IMR-90 (cell line): ENCODE results near the gene KRTAP4-16. TPM values are rescaled to one million over a fixed set of nuclear protein-coding genes. Genes with fewer than 3 reads are reported as not detected.
A peak's percentile ranks its signal among the peaks of the same experiment; 100 is the strongest.
"Not testable (repeated sequence)": the region's sequence is repeated elsewhere in the genome, so short reads cannot be mapped to it uniquely, and the experiment has no call there.

ENCODE experiments used
- ATAC-seq: fragments of 200-7000 bp; cut with Tn5 transposase; 2 replicates; pipeline ENCODE4 v1.9.1; 2020; ENCODE audit warnings: low read depth, mild to moderate bottlenecking, moderate library complexity
- BruUV-seq: library from RNA; stranded (reverse); fragments of 400-500 nt; replicated peaks from 2 replicates; lab custom pipeline; 2021; lab: Mats Ljungman, UMichigan
- CTCF ChIA-PET: fragments of 300-600 bp; formaldehyde crosslinking; extraction: SDS; loops from one replicate; lab custom pipeline; 2021; ENCODE audit warnings: antibody characterized with exemption; lab: Yijun Ruan, JAX
- POLR2A ChIA-PET: fragments of 300-600 bp; sonication (Branson Sonifier 250); formaldehyde crosslinking; loops from one replicate; lab custom pipeline; 2022; ENCODE audit warnings: antibody characterized with exemption; ENCODE audit not compliant: unreplicated experiment; lab: Charles Lee
- DNase-seq: peaks from one replicate; pipeline ENCODE4 v3.0.0; 2013
- H2AFZ ChIP-seq: replicated peaks from 2 replicates; pipeline ENCODE3; 2013; ENCODE audit warnings: low read length, mild to moderate bottlenecking; ENCODE audit not compliant: poor library complexity
- H2AK5ac ChIP-seq: 2 replicates; pipeline ENCODE4 v1.6.1; 2013; ENCODE audit warnings: low read depth, low read length, inconsistent platforms
- H2AK9ac ChIP-seq: replicated peaks from 2 replicates; pipeline ENCODE3; 2013; ENCODE audit warnings: mild to moderate bottlenecking, low read depth, low read length, moderate library complexity; ENCODE audit not compliant: poor library complexity
- H2BK120ac ChIP-seq: 2 replicates; pipeline ENCODE4 v1.6.1; 2013; ENCODE audit warnings: low read depth, low read length, inconsistent platforms
- H2BK15ac ChIP-seq: 3 replicates; pipeline ENCODE4 v1.6.1; 2013; ENCODE audit warnings: low read depth, low read length, inconsistent platforms
- H2BK20ac ChIP-seq: 2 replicates; pipeline ENCODE4 v1.6.1; 2013; ENCODE audit warnings: low read depth, mild to moderate bottlenecking, inconsistent platforms, low read length, moderate library complexity
- H2BK5ac ChIP-seq: 2 replicates; pipeline ENCODE4 v1.6.1; 2013; ENCODE audit warnings: mild to moderate bottlenecking, low read depth, low read length, inconsistent platforms; ENCODE audit not compliant: poor library complexity, severe bottlenecking
- H3K14ac ChIP-seq: replicated peaks from 2 replicates; pipeline ENCODE4 v1.6.1; 2013; ENCODE audit warnings: low read depth, low read length, inconsistent platforms
- H3K18ac ChIP-seq: 2 replicates; pipeline ENCODE4 v1.6.1; 2013; ENCODE audit warnings: low read depth, low read length, control low read depth
- H3K23ac ChIP-seq: 2 replicates; pipeline ENCODE4 v1.6.1; 2013; ENCODE audit warnings: low read depth, low read length, inconsistent platforms
- H3K27ac ChIP-seq: 2 replicates; pipeline ENCODE4 v1.5.1; 2013; ENCODE audit warnings: mild to moderate bottlenecking, control low read depth, low read length; ENCODE audit not compliant: insufficient read depth
- H3K27me3 ChIP-seq: 2 replicates; pipeline ENCODE4 v1.6.1; 2013; ENCODE audit warnings: low read length; ENCODE audit not compliant: control insufficient read depth, insufficient read depth
- H3K36me3 ChIP-seq: 2 replicates; pipeline ENCODE4 v1.6.1; 2013; ENCODE audit warnings: low read length, mixed read lengths; ENCODE audit not compliant: control insufficient read depth, insufficient read depth
- H3K4ac ChIP-seq: 2 replicates; pipeline ENCODE4 v1.6.1; 2013; ENCODE audit warnings: low read depth, low read length, inconsistent platforms
- H3K4me1 ChIP-seq: 2 replicates; pipeline ENCODE4 v1.6.1; 2013; ENCODE audit warnings: low read length, mixed read lengths; ENCODE audit not compliant: control insufficient read depth, insufficient read depth
- H3K4me2 ChIP-seq: 2 replicates; pipeline ENCODE4 v1.6.1; 2013; ENCODE audit warnings: low read depth, mild to moderate bottlenecking, control low read depth, low read length, moderate library complexity
- H3K4me3 ChIP-seq: 2 replicates; pipeline ENCODE4 v1.5.1; 2013; ENCODE audit warnings: low read depth, mild to moderate bottlenecking, control low read depth, low read length, moderate library complexity; ENCODE audit not compliant: insufficient read depth
- H3K56ac ChIP-seq: 2 replicates; pipeline ENCODE4 v1.6.1; 2013; ENCODE audit warnings: low read length, inconsistent platforms; ENCODE audit not compliant: insufficient read depth; ENCODE audit errors: extremely low read depth
- H3K79me1 ChIP-seq, 2 experiments: 2 replicates each; pipeline ENCODE4 v1.6.1; 2013; ENCODE audit warnings: low read length in 2 of 2, inconsistent platforms in 1 of 2, low read depth in 1 of 2
- H3K9ac ChIP-seq: 2 replicates; pipeline ENCODE4 v1.6.1; 2013; ENCODE audit warnings: low read depth, low read length, control low read depth
- H3K9me1 ChIP-seq: 2 replicates; pipeline ENCODE4 v1.6.1; 2013; ENCODE audit warnings: low read length, inconsistent platforms; ENCODE audit not compliant: insufficient read depth
- H3K9me3 ChIP-seq: 2 replicates; pipeline ENCODE4 v1.6.1; 2013; ENCODE audit warnings: low read length; ENCODE audit not compliant: control insufficient read depth, insufficient read depth
- H4K20me1 ChIP-seq: 2 replicates; pipeline ENCODE4 v1.6.1; 2013; ENCODE audit warnings: low read length, inconsistent platforms; ENCODE audit not compliant: insufficient read depth
- H4K5ac ChIP-seq: 2 replicates; pipeline ENCODE4 v1.6.1; 2013; ENCODE audit warnings: mild to moderate bottlenecking, low read depth, low read length, control low read depth
- H4K8ac ChIP-seq, 2 experiments: 2 replicates each; pipeline ENCODE4 v1.6.1; 2013; ENCODE audit warnings: low read depth in 2 of 2, low read length in 2 of 2, control low read depth in 1 of 2, inconsistent platforms in 1 of 2
- H4K91ac ChIP-seq: 2 replicates; pipeline ENCODE4 v1.6.1; 2013; ENCODE audit warnings: low read depth, low read length, inconsistent platforms; ENCODE audit not compliant: insufficient read depth
- CTCF ChIP-seq: conservative IDR thresholded peaks from 2 replicates; pipeline ENCODE4 v1.5.1; 2012; ENCODE audit warnings: mild to moderate bottlenecking, low read depth, low read length, improper control_type of control experiment
- NFE2L2 ChIP-seq: fragments of 150-350 bp; IDR thresholded peaks from 2 replicates; pipeline ENCODE4 v1.6.1; 2016; ENCODE audit warnings: low read depth, mild to moderate bottlenecking, low read length
- WGBS, 2 experiments: methylation state at CpG; one replicate each; pipeline versions ENCODE4 v1.1.5 to v1.1.7; 2013; ENCODE audit warnings: missing lambda C conversion rate in 2 of 2; ENCODE audit not compliant: insufficient read length in 1 of 2; ENCODE audit errors: extremely low coverage in 2 of 2; 5-methylcytosine and 5-hydroxymethylcytosine counted together
- dilution Hi-C: fragments of 300-500 bp; cut with HindIII; formaldehyde crosslinking; loops from one replicate; pipeline ENCODE4 v1.14.3; 2018; ENCODE audit warnings: low sequenced_read_pairs; ENCODE audit not compliant: unreplicated experiment
- in situ Hi-C: fragments of 300-500 bp; cut with MboI; formaldehyde crosslinking; loops from 3 replicates; pipeline ENCODE4 v1.14.3; 2019; ENCODE audit warnings: low sequenced_read_pairs, inconsistent platforms, mixed read lengths
- intact Hi-C: fragments of 100-400 bp; cut with micrococcal nuclease; formaldehyde crosslinking; loops from 2 replicates; pipeline ENCODE4 v1.10.0; 2022
- polyA plus RNA-seq, 3 experiments: library from polyadenylated mRNA; depleted of rRNA; stranded (reverse); fragments of >200 nt; gene quantifications; 2 replicates each; pipeline ENCODE4 v1.2.3, GENCODE V29; 2012; ENCODE audit warnings: low replicate concordance in 1 of 3
- total RNA-seq: library from RNA; depleted of rRNA; stranded (reverse); fragments of >200 nt; gene quantifications from 2 replicates; pipeline ENCODE4 v1.2.3, GENCODE V29; 2012

The KRTAP4-16 gene
- total and polyA plus RNA-seq, 2 of the 4 experiments (the other 2 are of a cell fraction) = not detected

- H3K4me1 ChIP-seq = 0 out of 2 replicates have a peak, but pooled peaks cover 2% of the 10 kb centered on the region
- peak overlapping the region; percentile 49; the same call in 1 of the 3 replicates for H2BK15ac ChIP-seq
- dilution Hi-C loops = no loop called here
- WGBS, 2 experiments = no CpG with 5 or more reads among the region's 1 CpG
- intact Hi-C loops = no loop called here
- H2BK20ac ChIP-seq = peak overlapping the region; percentile 64
- no peak overlapping the region for H3K56ac ChIP-seq
- H3K9me1 ChIP-seq = no peaks in the 10 kb centered on the region; the same call in 1 of the 2 replicates
- no peak for ATAC-seq
- peak; percentile 29 for DNase-seq
- peak overlapping the region; percentile 20; the same call in 1 of the 2 replicates for H2AK5ac ChIP-seq
- POLR2A ChIA-PET = interaction anchor here (1.1 kb wide), 1 partner anchor 28 kb away, joined by 3 read pairs; no protein-coding TSS in a partner anchor
- H2AFZ ChIP-seq = no peak overlapping the region
- H4K20me1 ChIP-seq = no peaks in the 10 kb centered on the region
- H3K23ac ChIP-seq = peak overlapping the region; percentile 69; the same call in 1 of the 2 replicates
- no peak overlapping the region for H3K27ac ChIP-seq
- no peak overlapping the region for H2BK5ac ChIP-seq
- no peak for TF ChIP-seq NFE2L2
- no peak for TF ChIP-seq CTCF
- no peak overlapping the region; the same call in 1 of the 2 replicates for H4K5ac ChIP-seq
- no peak overlapping the region for H3K4me2 ChIP-seq
- no TSS peak for BruUV-seq
- no peak overlapping the region; the same call in 1 of the 2 replicates for H3K4me3 ChIP-seq
- CTCF ChIA-PET = no interaction called here
- H3K27me3 ChIP-seq = no peaks in the 10 kb centered on the region
- H3K79me1 ChIP-seq = no peaks in the 10 kb centered on the region
- H4K91ac ChIP-seq = peak overlapping the region; percentile 53; the same call in 1 of the 2 replicates
- peak overlapping the region; percentile 87; the same call in 1 of the 2 replicates for H3K18ac ChIP-seq
- H2AK9ac ChIP-seq = no peak overlapping the region
- H3K9ac ChIP-seq = no peak overlapping the region
- no peaks in the 10 kb centered on the region for H3K9me3 ChIP-seq
- H3K36me3 ChIP-seq = no peaks in the 10 kb centered on the region
- in situ Hi-C loops = no loop called here
- H3K4ac ChIP-seq = peak overlapping the region; percentile 61
- peak overlapping the region; percentile 57 for H3K14ac ChIP-seq
- H2BK120ac ChIP-seq = peak overlapping the region; percentile 68
- peak overlapping the region; percentile 50 to 53 for H4K8ac ChIP-seq
Measured at GRCh38 chr17:41107941-41108450, 6.0 kb upstream of the KRTAP4-16 start.

GRCh38 chr17:41105347-41105746 lies 3.3 kb upstream of the KRTAP4-16 start, which contains the start of gene KRTAP4-9:
Gene KRTAP4-9, plus strand, starts transcription at chr17:41105389. Its CDS starts 0 bp downstream, at chr17:41105389.
- peak within 1 kb of the TSS; percentile 95 for H2AK5ac ChIP-seq
- peak within 1 kb of the TSS; percentile 51; the same call in 1 of the 2 replicates for H3K27ac ChIP-seq
- in situ Hi-C loops = not testable (repeated sequence)

More at GRCh38 chr17:41105347-41105746, 3.3 kb upstream of the KRTAP4-16 start, which contains the start of gene KRTAP4-9:
- peak within 1 kb of the TSS; percentile 85 for H3K14ac ChIP-seq
- ATAC-seq, H3K4me2 ChIP-seq, H2AK9ac ChIP-seq, dilution Hi-C loops, H3K36me3 ChIP-seq, CTCF ChIA-PET, H3K23ac ChIP-seq, DNase-seq, H3K4me1 ChIP-seq, H3K9ac ChIP-seq, H2AFZ ChIP-seq, H4K20me1 ChIP-seq, H3K9me3 ChIP-seq, BruUV-seq, H3K79me1 ChIP-seq, H3K27me3 ChIP-seq, H3K4me3 ChIP-seq, H3K9me1 ChIP-seq, intact Hi-C loops, POLR2A ChIA-PET: not testable (repeated sequence)
- peak within 1 kb of the TSS; percentile 94 for H4K91ac ChIP-seq
- peak within 1 kb of the TSS; percentile 85 to 95 for H4K8ac ChIP-seq
- H2BK15ac ChIP-seq = peak within 1 kb of the TSS; percentile 92; the same call in 2 of the 3 replicates
- peak within 1 kb of the TSS; percentile 98 for H2BK20ac ChIP-seq
- peak within 1 kb of the TSS; percentile 89; the same call in 1 of the 2 replicates for H3K18ac ChIP-seq
- peak within 1 kb of the TSS; percentile 41 for H3K56ac ChIP-seq
- peak within 1 kb of the TSS; percentile 23; the same call in 1 of the 2 replicates for H4K5ac ChIP-seq
- H2BK5ac ChIP-seq = peak within 1 kb of the TSS; percentile 98
- H2BK120ac ChIP-seq = peak within 1 kb of the TSS; percentile 97
- H3K4ac ChIP-seq = peak within 1 kb of the TSS; percentile 89
- 88% methylated on average over 6 of the region's 10 CpGs; no CpG with 5 or more reads in 1 of the 2 experiments for WGBS, 2 experiments
